ENCODE results near the gene PARD3.
A peak's percentile ranks its signal among the peaks of the same experiment; 100 is the strongest.

The PARD3 gene

GRCh38 chr10:34723750-34724149 lies 91.3 kb downstream of the PARD3 start:
- peak; percentile 55 for TF ChIP-seq CTCF (IDR thresholded peaks at IDR 0.05; ENCODE audit: control insufficient read depth, extremely low read depth, insufficient read depth)
- no peak overlapping the region for H3K4me3 ChIP-seq (ENCODE audit: low read depth, low read length)
- DNase-seq (ENCODE audit: low read depth) = no peak

- DNase-seq (ENCODE audit: low read depth) = no peak
- no peak overlapping the region for H3K4me3 ChIP-seq (ENCODE audit: low read depth, low read length)
- TF ChIP-seq CTCF (IDR thresholded peaks at IDR 0.05; ENCODE audit: control insufficient read depth, extremely low read depth, insufficient read depth) = no peak
Measured at GRCh38 chr10:34722404-34722803, 92.7 kb downstream of the PARD3 start.

- no peak for TF ChIP-seq CTCF (IDR thresholded peaks at IDR 0.05; ENCODE audit: control insufficient read depth, extremely low read depth, insufficient read depth)
- no peak overlapping the region for H3K4me3 ChIP-seq (ENCODE audit: low read depth, low read length)
- no peak for DNase-seq (ENCODE audit: low read depth)
Measured at GRCh38 chr10:34721208-34721840, 93.8 kb downstream of the PARD3 start.

- no peak for TF ChIP-seq CTCF (IDR thresholded peaks at IDR 0.05; ENCODE audit: control insufficient read depth, extremely low read depth, insufficient read depth)
- no peak for DNase-seq (ENCODE audit: low read depth)
Measured at GRCh38 chr10:34719746-34720145, 95.3 kb downstream of the PARD3 start.

GRCh38 chr10:34719328-34719727 lies 95.8 kb downstream of the PARD3 start:
- peak; percentile 80 for DNase-seq (ENCODE audit: low read depth)
- no peak for TF ChIP-seq CTCF (IDR thresholded peaks at IDR 0.05; ENCODE audit: control insufficient read depth, extremely low read depth, insufficient read depth)
- H3K4me3 ChIP-seq (ENCODE audit: low read depth, low read length) = peak overlapping the region; percentile 30

More at GRCh38 chr10:34719746-34720145, 95.3 kb downstream of the PARD3 start:
- peak overlapping the region; percentile 30 for H3K4me3 ChIP-seq (ENCODE audit: low read depth, low read length)

GRCh38 chr10:34717429-34717828 lies 97.7 kb downstream of the PARD3 start:
- no peak overlapping the region for H3K4me3 ChIP-seq (ENCODE audit: low read depth, low read length)
- no peak for TF ChIP-seq CTCF (IDR thresholded peaks at IDR 0.05; ENCODE audit: control insufficient read depth, extremely low read depth, insufficient read depth)
- DNase-seq (ENCODE audit: low read depth) = no peak

GRCh38 chr10:34716958-34717357 lies 98.1 kb downstream of the PARD3 start:
- no peak for TF ChIP-seq CTCF (IDR thresholded peaks at IDR 0.05; ENCODE audit: control insufficient read depth, extremely low read depth, insufficient read depth)
- no peak for DNase-seq (ENCODE audit: low read depth)
- no peak overlapping the region for H3K4me3 ChIP-seq (ENCODE audit: low read depth, low read length)
